NCI-H2196 treated with DMSO at 0.1 percent for 48 hours (cell line): ENCODE measurements around the gene VTI1A.
"Not testable (repeated sequence)": the region's sequence is repeated elsewhere in the genome, so short reads cannot be mapped to it uniquely, and the experiment has no call there.

ENCODE experiments used
- DNase-seq: peaks from one replicate; lab custom pipeline; 2025; ENCODE audit not compliant: unreplicated experiment; lab: John Stamatoyannopoulos, UW

Gene VTI1A

DNA sequence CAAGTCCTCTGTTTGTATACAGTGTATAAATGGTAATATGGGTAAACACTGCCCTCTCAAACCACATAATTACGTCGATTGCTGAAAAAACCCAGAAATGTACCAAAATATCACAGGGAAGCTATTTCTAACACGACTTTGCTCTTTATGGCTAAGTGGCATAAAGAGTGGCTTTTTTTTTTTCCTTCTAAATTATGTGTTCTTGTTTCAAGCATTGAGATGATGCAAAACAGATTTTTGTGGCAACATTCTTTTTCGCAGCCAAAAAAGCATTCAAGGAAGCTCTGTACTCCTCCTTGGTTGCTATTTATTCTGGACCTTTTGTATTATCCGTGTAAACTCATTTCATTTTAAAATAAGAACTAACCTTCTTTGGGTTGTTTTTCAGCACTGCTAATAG lies 138.9 kb downstream of the VTI1A start:
- DNase-seq, result no peak

DNA sequence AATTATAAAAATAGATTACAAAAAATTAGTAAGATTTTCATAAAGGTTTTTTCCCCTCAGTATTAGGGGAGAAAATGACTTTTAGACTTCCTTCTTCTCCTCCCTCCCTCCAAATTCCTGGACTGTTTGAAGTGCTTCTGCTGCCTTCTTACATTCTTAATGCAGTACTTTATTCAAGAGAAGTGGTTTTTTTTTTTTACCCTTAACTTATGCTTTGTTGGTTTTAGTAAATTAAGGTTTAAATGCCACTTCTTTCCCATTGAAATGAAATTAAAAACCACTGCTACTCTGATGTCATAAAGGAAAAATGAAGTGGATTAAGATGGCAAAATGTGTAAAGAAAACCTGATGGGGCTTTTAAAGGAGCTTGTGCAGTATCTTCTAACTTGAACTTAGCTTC lies 140.7 kb downstream of the VTI1A start:
- DNase-seq, result no peak

DNA sequence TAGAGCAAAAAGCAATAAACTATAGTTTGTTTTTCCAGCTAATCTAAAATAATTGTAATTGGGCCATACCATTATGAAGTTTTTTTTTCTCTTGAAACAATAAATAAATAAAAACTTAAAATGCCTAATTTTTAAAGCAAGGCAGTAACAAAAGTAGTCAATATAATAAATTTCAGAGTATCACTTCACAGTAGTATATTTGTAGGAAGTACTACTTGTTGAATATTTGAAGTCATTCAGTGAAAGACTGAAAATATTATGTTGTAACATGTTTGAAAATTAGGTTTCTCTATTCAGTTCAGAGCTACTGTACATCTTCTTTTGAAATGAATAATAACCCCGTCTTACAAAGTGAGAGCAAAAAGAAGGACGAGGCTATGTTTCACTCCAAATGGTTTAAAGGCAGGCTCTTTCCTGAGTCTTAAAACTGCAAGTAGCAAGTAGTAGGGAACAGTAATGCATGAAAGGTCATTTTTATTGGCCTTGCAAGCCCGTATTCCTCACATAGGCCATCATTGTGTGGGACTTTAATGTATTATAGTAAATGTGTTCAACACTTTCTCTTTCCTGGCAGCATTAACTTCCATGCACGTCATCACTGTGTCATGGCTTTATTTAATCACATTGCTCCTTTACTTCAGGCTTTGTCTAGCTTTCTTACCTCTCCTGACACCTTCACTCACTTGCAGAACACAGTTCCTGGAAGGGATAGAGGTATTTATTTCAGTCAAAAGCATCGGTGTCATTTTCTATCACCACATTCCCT lies 141.4 kb downstream of the VTI1A start:
- DNase-seq, result no peak

DNA sequence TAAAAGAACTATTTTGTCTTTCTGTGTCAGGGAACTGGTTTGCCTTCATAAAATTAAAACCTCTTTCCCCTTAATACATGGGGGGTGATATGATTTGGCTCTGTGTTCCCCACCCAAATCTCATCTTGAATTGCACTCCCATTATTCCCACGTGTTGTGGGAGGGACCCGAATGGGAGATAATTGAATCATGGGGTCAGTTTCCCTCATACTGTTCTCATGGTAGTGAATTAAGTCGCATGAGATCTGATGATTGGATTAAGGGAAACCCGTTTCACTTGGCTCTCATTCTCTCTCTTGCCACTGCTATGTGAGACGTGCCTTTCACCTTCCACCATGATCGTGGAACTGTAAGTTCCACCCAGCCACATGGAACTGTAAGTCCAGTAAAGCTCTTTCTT lies 142.1 kb downstream of the VTI1A start:
- no peak for DNase-seq

DNA sequence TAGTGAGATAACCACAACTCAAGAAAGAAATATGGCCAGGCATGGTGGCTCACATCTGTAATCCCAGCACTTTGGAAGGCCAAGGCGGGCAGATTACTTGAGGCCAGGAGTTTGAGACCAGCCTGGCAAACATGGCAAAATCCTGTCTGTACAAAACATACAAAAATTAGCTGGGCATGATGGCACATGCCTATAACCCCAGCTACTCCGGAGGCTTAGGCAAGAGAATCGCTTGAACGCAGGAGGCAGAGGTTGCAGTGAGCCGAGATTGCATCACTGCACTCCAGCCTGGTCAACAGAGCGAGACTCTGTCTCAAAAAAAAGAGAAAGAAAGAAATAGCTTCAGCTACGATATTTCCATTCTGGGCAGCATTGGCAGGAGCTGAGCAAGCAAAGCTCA lies 143.8 kb downstream of the VTI1A start:
- not testable (repeated sequence) for DNase-seq

DNA sequence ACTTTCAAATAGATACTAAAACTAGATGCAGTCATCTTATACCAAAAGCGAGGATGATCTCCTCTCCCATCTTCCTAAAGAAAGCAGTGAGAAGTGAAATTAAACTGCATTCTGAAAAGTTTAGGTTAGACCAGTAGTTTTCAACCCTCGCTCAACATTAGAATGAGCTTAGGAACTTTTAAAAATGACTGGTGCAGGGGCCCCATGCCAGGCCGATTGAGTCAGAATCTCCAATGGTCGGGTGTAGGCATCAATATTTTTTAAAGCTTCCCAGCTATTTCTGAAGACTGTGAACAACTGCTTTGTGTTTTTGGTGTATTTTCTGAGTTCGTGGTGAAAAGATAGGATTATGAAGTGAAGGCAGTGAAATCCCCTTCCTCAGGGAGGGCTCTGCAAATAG lies 146.0 kb downstream of the VTI1A start:
- DNase-seq, result no peak

DNA sequence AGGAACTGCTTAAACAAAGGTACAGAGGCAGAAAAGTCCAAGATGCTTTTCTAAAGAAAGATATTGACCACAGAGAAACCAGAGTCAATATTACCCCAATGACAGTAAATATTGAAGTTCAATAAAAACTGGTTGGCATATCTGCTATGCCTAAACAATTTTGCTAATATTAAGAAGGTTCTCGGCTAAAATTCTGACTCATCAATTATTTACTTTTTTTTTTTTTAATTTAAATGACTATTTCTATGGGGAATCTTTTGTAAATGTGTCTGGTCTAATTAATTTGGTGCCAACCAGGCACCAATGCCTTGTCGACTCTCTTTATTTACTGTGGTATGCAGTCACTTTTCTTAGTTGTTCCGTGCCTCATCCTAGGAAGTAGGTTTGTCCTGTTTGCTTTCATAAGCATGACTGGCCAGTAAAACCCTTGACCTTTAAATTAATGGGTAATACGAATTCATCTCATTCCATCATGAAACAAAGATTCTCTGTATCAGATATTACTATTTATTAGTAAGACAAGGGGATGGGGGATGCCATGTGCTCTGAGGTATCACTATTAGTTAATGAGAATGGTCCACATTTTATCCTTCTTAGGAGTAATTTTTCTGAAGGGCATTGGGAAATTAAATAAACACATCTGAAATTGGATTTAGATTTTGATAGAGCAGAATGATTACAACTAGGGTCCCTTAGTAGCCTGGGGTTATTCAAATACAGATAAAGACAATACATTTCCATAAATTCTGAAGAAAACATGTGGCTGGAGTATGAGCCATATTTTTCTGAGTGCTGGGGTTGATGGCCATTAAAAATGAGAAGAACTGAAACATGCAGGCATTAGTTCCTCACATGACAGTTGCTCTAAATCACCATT lies 154.4 kb downstream of the VTI1A start:
- DNase-seq, result no peak

DNA sequence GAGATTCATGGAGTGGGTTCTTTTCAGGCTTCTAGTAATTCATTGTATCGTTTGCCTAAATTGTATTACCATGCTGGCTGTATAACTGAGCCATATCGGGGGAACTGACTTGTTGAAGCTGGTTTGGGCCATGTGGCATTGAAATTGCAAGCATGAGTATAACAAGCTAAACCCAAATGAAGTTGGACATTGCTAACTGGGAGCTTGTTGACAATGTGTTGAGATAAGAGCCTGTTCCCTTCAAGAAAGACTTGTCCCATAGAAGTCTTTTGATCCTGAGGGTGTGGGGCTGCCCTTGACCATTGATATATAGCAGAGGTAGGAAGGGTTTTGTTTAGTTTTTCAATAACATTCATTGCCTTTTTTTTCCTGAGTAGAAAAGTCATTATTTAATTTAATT lies 156.0 kb downstream of the VTI1A start:
- no peak for DNase-seq

DNA sequence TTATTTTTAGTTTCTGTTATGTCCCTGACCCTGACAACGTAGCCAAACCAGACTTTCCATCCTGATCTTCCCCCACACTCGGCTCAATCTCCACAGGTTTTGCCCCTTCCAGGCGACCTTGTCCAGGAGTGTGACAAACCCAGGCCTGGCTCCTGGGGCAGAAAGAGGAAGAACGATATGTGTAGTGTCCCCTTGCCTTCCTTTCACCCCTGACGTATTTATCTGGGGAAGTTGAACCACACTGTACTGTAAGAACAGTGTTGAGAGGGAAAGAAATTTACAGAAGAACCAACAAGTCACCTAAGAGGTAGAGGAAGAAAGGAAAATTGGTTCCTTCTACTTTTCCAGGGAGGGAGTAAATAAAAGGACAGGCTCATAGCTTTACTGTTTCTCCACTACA lies 158.0 kb downstream of the VTI1A start:
- DNase-seq, result no peak

DNA sequence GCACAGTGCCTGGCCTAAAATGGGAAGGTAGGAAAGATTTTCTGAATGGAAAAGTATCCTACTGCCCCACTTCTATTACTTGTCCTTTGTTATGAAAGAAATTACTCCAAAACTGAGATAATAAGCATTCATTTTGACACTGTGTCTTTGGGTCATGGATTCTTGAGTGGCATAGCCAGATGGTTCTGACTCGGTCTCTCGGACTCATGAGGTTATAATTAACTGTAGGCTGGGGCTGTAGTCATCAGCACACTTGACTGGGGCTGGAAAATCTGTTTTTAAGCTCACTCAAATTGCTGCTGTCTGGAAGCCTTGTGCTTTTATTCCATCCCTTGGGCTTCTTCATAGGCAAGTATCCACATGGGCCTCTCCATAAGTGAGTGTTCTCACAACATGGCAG lies 160.5 kb downstream of the VTI1A start:
- DNase-seq, result no peak

DNA sequence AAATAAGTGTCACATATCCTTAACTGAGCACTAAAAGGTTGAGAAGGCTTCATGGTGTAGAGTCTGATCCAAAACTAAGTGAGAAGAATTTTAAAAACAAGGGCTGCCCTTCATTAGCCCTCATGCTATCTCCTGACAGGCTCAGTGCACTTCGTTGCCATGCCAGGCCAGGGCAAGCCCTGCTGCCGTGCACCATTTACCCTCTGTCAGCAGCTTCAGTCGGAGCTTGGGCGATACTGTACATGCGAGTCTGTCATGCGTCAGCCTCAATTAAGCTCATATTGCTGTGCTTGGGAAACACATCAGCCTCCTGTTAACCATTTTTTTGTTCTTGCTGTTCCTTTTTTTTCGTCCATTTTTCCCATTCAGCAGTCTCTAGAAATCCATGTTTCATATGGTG lies 166.6 kb downstream of the VTI1A start:
- no peak for DNase-seq

DNA sequence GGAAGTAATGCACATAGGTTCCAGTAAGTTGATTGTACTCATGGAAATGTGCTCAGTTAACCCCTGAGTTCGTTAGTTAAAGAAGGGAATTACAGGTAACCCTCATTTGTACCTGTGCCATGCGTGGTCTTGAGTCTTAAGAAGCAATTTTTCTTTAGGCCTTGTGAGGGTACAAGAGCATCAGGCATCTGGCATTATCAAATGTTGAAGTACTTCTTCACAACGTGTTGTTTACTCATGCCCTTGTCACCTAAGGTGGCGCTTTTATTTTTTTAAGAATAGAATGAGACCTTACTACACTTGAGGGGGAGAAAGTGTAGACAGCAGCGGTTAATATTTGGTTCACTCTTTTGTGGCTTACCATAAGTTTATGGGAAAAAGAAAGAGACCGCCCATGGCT lies 167.1 kb downstream of the VTI1A start:
- no peak for DNase-seq

DNA sequence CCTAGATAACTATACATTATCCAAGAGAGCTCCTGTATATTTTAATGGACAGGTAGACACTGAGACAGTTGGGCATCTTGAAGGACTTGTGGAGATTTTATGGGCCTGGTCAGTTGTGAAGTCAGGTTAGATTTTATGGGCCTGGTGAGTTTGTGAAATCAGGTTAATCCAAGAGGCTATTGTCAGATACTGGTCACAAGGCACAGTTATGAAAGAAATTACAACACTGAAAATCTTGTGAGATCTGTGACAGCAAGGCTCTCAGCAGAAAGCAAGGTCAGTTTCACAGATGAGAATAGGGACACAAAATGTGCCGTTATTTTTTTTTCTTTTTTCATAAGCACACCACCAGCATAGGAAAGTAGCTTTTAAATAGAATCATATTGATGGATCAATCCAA lies 167.6 kb downstream of the VTI1A start:
- DNase-seq, result no peak

DNA sequence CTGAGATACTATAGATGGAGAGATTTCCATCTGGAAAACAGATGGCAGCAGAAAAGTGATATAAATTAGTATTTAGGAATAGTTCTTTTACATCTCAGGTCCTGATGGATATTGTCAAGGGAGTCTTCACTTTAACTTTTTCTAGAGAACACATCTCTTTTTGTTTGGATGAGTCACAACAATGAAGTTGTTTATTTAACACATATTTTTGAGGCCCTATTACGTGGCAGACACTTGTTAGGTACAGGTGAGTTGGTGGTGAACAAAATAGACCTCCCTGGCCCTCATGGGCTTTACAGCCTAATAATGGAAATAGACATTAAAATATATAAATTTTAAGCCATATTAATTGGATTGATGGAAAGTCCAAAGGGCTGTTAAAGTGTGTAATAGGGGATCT lies 168.3 kb downstream of the VTI1A start:
- no peak for DNase-seq

DNA sequence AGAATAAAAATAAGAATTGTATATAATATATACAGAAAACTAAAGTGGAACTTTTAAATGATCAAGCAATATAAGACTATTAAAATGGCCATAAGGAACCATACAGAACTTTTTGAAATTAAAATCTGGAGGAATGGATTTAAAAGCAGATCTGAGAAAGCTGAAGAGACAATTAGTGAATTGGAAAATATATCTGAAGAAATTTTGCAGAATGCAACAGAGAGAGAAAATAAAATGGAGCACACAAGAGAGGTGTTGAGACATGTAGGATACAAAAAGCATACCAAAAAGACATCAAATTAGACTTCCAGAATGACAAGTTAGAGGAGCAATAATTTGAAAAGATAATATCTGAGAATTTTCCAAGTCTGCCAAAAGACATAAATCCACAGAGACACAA lies 169.6 kb downstream of the VTI1A start:
- no peak for DNase-seq

DNA sequence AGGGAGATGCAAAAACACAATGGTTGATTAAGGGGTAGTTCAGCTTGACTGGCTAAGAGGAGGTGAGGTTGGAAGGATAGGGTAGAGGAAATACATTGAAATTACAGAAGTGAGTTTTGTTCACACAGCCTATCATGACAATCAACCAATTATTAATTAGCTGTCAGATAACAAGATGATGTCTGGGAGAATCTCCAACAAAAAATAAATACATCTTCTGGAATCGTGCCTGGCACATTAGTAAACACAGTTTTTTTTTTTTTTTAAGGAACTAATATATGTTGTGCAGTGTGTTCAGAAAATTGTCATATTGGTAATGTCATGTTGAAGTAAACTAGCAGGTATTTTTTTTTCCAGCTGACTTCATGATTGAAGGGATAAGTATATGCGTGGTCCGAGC lies 171.8 kb downstream of the VTI1A start:
- DNase-seq, result no peak

DNA sequence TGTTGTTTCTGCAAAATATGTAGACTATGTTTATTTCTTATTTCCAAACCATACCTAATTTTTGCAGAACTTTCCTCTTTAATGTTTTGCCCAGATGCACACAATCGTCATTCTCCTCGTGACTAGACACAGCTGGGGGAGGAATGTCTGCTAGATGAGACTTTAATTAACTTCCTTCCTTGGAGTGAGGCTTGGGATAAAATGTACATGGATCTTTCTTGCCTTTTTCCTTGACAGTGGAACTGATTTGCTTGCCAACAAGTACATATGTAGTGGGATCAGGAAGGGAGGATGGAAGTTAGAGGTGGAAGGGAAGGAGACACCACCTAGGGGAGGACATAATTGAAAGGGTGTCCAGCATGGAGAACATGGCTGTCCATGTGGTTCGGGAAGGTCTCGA lies 172.5 kb downstream of the VTI1A start:
- DNase-seq, result no peak

DNA sequence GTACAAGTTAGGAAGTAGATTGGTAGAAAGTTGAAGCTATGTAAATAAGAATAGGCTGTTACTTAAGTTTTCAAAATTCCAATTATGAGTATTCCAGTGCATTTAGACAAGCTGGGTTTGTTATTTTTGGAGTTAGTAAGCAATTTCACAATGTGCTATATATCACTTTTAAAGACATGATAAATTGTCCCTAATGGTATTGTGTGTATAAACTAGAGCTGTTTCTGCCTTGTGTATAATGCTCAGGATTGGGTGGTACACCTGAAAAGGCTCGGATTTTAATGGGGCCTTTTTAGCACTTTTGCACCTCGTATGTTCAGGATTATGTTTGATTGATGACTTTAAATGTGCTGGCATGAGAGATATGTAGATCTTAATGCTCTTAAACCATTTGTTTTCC lies 175.8 kb downstream of the VTI1A start:
- DNase-seq, result no peak

DNA sequence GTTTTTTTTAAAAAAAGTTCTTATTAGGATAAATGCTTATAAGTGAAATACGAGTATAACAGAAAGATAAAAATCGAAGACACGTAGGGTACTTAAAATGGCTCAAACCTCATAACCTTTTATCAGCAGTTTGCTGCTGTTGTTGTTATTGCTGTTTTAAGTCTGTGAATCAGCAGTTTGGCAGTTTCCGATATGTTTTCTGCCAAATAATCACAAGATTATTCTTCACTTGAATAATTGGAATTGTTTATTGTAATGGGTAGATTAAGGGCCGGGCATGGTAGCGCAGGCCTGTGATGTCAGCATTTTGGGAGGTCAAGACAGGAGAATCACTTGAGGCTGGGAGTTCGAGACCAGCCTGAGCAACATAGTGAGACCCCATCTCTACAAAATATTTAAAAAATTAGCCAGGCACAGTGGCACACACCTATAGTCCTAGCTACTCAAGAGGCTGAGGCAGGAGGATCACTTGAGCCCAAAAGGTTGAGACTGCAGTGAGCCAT lies 177.6 kb downstream of the VTI1A start:
- DNase-seq, result no peak

DNA sequence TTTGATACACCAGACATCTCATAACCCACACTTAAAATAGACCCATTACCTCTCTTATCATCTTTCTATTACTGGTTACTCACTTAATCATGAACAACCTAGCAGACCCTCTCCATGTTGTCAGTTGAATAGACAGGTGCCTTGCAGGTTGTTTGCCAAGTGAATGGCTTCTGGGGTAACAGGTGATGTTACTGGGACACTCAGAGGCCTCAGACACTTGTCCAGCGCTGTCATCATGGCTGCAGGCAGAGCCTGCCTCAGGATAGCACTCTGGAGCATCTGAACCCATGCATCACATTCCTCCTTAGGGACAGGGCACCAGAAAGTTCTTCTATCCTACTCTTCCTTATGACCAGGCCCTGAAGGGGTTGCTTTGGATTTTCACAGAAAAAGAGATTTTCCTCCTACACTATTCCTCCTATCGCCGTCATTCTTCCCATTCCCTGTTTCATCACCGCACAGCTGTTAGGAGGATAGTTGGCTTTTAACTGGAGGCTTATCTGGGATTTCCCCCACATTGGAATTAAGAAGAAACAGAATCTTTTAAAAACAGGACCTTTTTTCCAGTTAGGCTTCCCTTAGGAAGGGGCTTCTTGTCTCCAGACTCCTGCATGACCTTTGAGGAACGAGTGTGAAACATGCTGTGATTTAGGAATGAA lies 182.1 kb downstream of the VTI1A start:
- DNase-seq, result no peak

DNA sequence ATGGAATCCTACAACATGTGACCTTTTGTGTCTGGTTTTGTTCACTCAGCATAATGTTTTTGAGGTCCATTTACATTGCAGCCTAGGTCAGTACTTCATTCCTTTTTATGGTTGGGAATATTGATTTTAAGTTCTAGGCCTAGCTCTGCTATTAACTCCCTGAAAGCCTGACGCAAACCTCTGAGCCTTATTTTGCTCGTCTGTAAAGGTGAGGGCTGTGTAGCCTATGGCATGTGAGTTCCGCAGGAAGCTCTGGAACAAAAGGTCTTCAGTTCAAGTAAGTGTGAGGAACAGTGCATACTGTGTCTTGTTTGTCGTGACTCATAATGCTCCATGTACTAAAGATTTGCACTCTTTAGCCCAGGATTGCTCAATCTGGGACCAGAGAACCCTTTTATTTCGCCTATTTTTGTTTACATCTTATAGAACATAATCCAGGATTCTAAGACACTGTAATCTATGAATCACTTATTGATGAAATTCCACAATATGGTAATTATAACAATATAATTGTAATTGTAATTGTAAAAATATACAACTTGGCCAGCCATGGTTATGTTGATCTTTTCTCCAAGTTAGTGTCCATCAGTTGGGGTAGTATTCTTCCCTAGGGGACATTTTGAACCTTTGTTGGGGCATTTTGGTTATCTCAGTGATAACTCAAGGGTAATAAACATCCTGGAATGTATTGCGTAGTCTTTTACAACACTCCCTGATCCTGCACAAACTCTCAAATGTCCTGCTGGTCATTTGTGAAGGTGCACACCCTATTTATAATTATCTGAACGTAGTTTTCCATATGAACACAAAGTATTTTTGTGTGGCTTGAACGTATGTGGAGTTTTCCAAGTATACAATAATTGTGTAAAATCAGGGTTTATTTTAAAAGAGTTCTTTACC lies 184.7 kb downstream of the VTI1A start:
- DNase-seq, result no peak
